GM21786 (cell line): ENCODE results near the gene CXCL1.

Source experiments
- ATAC-seq: cut with Tn5 transposase; IDR thresholded peaks from one replicate; pipeline ENCODE4 v1.9.1; 2021; ENCODE audit not compliant: unreplicated experiment

The CXCL1 gene

GRCh38 chr4:73850261-73850970, 18.8 kb upstream of the CXCL1 start:
- ATAC-seq = no peak

DNA sequence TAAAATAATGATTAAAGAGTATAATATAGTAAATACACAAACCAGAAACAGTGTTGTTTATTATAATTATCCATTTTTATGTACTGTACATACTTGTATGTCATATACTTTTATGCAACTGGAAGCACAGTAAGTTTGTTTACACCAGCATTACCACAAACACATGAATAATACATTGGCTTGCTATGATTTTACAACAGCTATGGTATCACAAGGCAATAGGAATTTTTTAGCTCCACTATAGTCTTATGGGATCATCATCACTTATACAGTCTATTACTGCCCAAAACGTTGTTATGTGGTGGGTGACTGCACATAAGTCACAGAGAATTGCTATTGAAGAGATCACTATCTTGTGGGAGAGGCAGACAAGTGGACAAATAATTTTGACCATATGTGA, 17.9 kb upstream of the CXCL1 start:
- no peak for ATAC-seq

DNA sequence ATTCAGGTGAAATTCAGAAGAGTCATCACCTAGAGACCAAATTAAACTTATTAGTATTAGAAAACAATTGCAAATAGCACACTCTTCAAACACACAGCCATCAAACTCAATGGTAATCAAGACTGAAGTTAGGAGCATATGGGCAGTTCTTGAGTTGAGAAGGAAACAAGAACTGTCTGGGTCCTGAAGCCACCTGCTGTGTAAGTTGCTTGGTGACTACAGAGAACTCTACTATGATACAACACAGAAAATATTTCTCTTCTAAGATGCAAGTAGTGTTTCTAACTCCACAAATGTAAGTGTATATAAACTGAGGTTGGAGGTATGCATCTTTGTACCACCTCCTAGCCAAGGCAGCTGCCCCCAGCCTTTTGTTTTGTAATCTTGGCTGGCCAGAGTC, 16.4 kb upstream of the CXCL1 start:
- ATAC-seq = no peak

DNA sequence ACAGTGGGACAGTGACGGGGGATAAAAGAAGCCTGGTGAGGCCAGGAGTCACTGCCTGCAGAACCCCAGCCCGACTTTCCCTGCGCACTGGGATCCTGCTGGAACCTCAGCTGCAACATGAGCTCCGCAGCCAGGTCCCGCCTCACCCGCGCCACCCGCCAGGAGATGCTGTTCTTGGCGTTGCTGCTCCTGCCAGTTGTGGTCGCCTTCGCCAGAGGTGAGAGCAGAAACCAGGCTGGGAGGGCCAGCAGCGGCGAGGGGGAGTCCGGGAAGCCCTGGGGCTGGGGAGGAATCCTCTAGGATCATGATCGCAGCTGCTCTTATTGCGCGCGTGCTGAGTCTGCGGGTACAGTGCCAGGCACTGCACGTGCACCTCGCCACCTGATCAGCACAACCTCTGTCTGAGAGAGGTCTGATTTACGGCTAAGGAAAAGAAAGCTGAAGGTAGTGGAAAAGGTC, 15.9 kb upstream of the CXCL1 start, which contains the start of gene PF4V1:
Gene PF4V1, plus strand, starts transcription at position 51 of the 459 bp plus-strand sequence. Its CDS starts 67 bp downstream, at position 118.
- no peak for ATAC-seq

DNA sequence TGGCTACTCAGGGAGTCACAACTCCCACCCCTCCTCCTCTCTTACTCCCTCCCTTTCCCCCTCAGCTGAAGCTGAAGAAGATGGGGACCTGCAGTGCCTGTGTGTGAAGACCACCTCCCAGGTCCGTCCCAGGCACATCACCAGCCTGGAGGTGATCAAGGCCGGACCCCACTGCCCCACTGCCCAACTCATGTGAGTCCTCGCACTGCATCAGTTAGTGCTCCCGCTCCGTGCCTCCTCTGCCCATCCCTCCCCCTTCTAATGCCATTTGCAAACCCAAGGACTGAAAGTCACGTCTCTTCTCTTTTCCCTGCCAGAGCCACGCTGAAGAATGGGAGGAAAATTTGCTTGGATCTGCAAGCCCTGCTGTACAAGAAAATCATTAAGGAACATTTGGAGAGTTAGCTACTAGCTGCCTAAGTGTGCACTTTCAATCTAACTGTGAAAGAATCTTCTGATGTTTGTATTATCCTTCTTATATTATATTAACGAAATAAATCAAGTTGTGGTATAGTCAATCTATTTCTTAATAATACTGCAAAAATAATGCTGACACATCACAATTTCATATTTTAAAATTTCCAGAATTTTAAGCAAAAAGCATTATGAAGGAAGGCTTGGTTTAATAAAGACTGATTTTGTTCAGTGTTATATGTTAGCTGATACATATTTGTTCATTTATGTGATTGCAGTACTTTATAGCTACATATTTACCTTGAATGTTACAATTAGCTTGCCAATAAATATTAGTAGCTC, 15.3 kb upstream of the CXCL1 start:
- no peak for ATAC-seq

GRCh38 chr4:73855406-73855805, 13.8 kb upstream of the CXCL1 start:
- no peak for ATAC-seq

DNA sequence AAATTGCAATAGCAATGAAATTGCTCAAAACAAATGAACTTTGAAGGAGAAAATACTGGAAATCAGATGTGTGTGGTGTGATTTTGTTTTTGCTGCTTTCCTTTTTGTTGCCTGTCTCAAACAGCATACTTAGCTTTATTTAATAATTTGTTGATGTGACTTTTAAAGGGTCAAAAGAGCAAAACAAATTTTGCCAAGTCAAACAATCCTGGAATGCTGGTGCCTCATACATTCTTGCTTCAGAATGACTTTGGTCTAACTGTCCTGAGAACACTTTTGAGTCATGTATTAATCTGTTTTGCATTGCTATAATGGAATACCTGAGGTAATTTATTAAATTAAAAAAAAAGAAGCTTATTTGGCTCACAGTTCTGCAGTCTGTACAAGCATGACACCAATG, 12.7 kb upstream of the CXCL1 start:
- no peak for ATAC-seq

GRCh38 chr4:73859614-73860088, 9.5 kb upstream of the CXCL1 start:
- no peak for ATAC-seq

DNA sequence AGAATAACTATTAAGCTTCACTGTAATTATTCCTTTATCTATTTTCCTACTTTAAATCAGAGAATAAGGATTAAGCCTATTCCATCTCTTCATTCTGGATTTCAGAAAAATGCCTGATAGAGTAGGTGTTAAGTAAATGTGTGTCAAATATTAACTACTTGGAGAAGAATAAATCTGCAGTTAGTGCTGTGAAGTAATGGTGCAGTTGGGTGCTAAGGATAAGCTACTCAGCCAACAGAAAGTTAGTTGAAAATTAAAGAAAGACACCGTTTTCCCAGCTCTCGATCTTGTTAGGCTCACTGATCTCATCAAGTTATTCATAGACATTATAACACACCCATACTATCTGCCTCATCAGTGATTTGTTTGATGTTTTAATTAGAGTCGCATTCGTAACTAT, 9.0 kb upstream of the CXCL1 start:
- no peak for ATAC-seq

DNA sequence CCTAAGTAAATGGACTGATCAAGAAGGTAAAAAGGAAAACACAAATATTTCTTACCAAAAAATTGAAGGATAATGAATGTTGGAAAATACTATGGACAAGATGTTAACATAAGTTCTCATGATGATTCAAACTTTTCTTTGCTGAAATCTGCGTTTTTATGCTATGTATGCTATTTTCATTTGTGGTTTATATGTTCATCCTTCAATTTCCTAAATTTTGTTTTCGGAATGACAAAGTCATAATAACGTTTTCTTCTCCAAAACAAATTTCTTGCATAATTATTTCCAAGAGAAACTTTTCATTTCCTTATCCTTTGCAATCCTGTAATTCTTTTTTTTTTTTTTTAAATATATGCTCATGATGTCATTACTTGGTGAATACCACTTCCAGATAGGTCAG, 8.3 kb upstream of the CXCL1 start:
- ATAC-seq = no peak

GRCh38 chr4:73862322-73862721, 6.9 kb upstream of the CXCL1 start:
- ATAC-seq = no peak

DNA sequence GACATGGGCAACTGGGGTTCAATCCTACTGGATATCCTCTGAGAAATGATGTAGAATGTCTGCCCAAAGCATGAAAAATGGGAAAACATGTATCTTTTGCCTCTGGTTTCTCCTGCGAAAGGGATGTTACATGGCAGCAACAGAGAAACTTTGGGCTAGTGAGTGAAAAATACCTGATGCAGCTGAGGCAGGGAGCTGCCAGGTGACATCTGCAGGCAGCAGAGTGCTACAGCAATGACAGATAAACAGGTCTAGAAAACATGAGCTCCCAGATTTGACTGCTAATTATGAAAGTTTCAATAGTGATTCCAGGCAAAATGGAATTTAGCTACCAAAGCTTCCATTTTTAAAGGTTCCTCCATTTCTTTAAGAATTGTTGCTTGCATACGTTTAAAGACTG, 4.8 kb upstream of the CXCL1 start:
- no peak for ATAC-seq

DNA sequence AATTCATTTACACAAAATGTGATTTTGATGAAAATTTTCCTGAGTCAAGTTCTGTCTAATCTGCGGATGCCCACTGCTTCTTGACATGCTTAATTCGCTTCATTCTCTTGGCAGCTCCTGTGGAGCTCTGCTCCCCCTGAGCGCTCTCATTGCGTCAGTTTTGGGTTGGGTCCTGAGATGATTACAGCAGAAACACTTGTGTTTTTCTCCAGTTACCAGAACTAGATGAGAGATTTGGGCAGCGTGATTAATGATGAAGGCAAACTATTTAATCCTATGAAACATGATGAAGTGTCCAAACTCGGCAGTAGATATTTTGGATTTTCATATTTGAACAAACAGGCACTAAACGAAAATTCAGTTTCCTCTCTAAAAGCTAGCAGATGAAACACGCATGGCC, 4.2 kb upstream of the CXCL1 start:
- no peak for ATAC-seq

- no peak for ATAC-seq
Observed at GRCh38 chr4:73865431-73866096, 3.6 kb upstream of the CXCL1 start.

GRCh38 chr4:73866246-73866645, 2.9 kb upstream of the CXCL1 start:
- ATAC-seq = no peak

DNA sequence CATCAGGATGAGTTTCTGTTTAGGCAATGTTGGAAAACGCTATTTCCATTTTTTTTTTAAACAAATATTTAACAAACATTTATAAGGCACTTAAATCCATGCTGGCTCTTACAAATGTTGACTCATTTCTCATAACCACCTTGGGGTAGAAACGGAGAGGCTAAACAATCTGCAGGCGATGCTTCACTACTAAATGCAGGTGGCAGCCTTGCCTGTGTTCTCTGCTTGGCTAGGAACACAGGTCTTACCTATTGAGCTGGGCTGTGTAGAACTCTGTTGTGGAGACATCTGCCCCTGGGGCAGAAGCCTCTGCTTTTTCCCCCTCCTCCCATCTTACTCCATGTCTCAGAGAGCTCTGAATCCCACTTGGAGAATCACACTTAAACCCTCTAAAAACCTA, 1.4 kb upstream of the CXCL1 start:
- no peak for ATAC-seq

- ATAC-seq = no peak
Observed at GRCh38 chr4:73868206-73869129, 725 bp upstream of the CXCL1 start.

- ATAC-seq = no peak
Observed at GRCh38 chr4:73870260-73870659, 1.1 kb downstream of the CXCL1 start.

GRCh38 chr4:73870768-73871167, 1.6 kb downstream of the CXCL1 start:
- no peak for ATAC-seq

GRCh38 chr4:73871511-73872310, 2.5 kb downstream of the CXCL1 start:
- no peak for ATAC-seq
